AG09319 (cell line): Measurements from ENCODE around the gene KIF26B.

Experiments
- DNase-seq: peaks from one replicate; pipeline ENCODE4 v3.0.0-alpha.2; 2010; ENCODE audit warnings: low read depth; ENCODE audit errors: extremely low read depth
- TF ChIP-seq, protein P1 (sequence below): IDR thresholded peaks from 2 replicates; pipeline ENCODE4 v1.5.1; 2011; ENCODE audit warnings: low read depth, mild to moderate bottlenecking, inconsistent platforms, low read length, moderate library complexity

The KIF26B gene

DNA sequence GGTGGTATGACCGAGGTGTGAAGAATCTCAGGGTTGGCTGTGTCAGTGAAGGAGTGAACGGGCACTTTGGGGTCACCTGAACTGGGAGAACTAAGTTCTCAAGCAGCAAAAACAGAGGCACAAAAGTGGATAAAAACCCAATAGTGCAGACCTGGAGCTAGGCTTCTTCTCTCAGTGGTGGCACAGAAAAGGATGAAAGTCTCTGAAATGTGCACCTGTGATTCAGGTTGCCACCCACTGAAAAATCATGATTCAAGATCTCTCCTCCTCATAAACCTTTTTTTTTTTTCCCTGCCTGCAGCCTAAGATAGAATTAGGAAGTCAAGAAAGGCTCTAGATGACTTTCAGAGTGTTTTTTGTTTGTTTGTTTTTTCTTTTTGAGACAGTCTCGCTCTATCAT is 304.8 kb downstream of the KIF26B start:
- DNase-seq, result no peak

DNA sequence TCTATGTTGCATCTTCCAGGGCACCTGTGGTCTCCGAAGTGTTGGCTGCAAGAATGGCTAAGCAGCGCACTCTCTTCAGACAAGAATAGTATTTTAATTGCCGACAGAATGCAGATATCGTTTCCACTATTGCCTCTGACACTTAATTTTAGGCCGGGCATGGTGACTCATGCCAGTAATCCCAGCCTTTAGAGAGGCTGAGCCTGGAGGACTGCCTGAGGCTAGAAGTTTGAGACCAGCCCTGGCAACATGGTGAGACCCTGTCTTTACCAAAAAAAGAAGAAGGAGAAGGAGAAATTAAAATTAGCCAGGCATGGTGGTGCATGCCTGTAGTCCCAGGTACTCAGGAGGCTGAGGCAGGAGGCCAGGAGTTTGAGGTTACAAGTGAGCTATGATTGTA is 306.9 kb downstream of the KIF26B start:
- TF ChIP-seq, protein P1, sequence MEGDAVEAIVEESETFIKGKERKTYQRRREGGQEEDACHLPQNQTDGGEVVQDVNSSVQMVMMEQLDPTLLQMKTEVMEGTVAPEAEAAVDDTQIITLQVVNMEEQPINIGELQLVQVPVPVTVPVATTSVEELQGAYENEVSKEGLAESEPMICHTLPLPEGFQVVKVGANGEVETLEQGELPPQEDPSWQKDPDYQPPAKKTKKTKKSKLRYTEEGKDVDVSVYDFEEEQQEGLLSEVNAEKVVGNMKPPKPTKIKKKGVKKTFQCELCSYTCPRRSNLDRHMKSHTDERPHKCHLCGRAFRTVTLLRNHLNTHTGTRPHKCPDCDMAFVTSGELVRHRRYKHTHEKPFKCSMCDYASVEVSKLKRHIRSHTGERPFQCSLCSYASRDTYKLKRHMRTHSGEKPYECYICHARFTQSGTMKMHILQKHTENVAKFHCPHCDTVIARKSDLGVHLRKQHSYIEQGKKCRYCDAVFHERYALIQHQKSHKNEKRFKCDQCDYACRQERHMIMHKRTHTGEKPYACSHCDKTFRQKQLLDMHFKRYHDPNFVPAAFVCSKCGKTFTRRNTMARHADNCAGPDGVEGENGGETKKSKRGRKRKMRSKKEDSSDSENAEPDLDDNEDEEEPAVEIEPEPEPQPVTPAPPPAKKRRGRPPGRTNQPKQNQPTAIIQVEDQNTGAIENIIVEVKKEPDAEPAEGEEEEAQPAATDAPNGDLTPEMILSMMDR, result no peak
- DNase-seq, result no peak

More for the DNA sequence above, 304.8 kb downstream of the KIF26B start:
- TF ChIP-seq, protein P1, result no peak

DNA sequence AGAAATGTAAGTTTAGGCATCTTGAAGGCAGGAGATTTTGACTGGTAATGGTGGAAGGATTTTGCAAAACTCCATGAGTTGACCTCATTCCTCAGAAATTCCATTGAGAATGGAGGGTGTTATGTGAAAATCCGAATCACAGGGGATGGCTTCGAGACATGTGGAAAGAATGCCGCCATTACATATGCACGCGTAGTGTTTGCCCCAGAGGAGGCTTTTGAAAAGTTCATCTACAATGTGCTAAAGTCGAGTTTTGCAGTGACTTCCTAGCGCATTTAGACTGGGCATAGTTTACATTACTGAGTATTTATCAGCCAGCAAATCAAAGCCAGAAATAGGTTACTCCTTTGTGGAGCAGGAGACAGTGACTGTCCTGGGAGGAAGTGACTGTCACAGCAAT is 307.4 kb downstream of the KIF26B start:
- TF ChIP-seq, protein P1, result no peak
- DNase-seq, result no peak

DNA sequence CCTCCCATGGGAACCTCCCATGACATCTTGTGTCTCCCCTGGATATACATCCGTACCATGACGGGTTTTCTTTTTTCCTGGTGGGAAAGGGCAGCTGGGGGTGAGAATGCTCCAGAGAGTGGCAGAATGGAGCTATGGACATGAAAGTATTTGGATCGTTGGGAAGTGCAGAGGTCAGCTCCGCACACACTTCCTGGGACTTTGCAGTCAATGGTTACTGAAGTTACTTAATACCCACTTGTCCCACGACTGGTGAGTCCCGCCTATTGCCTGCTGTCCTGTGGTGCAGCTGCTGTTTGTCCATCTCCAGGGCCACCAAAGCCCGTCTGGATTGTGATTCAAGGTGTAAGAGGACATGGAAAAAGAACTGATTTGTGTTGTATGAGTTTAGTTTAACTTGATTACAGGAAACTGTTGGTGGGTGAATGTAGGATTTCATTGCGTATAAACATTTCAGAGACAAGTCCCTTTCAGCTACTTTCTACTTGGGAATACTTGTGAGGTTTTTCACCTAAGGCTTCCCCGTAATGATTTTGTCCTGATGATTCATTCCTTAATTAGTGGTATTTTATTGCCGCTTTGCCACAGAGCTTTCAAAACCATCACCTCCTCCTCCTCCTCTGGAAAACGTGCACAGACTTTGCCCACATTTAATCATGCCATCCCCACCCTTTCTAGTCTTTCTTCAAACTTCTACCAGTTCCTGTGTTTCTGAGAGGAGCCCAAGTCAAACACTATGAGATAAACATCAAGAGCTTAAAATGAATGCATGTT is 308.8 kb downstream of the KIF26B start:
- TF ChIP-seq, protein P1, result no peak
- DNase-seq, result no peak

DNA sequence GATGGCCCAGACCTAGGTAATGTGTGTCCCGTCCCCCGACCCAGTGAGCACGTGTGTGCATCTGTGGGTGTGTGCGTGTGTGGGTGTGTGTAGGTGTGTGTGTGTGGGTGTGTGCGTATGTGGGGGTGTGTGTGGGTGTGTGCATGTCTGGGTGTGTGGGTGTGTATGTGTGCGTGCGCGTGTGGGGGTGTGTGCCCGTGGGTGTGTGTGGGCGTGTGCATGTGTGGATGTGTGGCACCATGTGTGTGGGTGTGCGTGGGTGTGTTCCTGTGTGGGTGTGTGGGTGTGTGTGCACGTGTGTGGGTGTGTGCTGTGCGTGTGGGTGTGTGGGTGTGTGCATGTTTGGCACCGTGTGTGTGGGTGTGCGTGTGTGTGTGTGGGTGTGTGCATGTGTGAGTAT is 309.5 kb downstream of the KIF26B start:
- DNase-seq, result no peak
- TF ChIP-seq, protein P1, result no peak

DNA sequence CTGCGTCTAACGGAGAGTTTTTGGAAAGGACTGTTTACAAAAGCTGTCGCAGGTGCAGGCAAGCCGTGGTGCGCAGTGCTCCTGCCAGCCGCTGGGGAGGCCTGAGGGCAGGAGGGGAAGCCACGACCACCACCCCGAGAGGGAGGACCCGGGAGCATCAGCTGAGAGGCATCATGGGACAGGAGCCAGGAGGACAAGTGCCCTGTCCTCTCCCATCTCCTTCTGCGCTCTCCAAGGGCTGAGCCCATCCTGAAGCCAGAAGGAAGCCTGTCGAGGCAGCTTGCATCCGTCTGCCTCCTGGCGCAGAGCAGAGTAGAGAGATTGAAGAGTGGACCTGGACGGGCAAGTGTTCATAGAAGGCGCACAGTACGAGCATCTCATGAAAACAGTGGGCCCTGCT is 310.9 kb downstream of the KIF26B start:
- TF ChIP-seq, protein P1, result no peak

DNA sequence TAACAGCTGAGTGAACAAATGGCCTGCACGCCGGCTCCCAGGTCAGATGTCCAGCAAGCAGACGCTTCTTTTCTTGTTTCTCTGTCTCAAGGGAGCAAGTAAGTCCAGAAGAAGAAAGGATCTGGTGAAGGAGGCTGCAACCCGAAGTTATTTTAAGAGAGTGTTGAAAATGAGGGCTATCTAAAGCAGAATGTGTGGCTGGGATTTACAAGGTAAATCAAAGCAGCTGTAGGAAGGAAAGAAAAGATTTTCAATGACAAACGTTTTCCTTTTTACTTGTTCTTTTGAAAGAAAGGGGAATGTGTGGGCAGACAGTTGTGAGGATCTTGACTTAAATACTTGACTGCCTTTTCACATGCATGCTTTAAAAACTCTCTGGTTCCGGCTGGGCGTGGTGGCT is 311.5 kb downstream of the KIF26B start:
- no peak for DNase-seq
- TF ChIP-seq, protein P1, result no peak

More for the DNA sequence above, 310.9 kb downstream of the KIF26B start:
- no peak for DNase-seq
